ENCODE results near the gene SRD5A1. TPM values are rescaled to one million over a fixed set of nuclear protein-coding genes. Genes with fewer than 3 reads are reported as not detected.

Gene SRD5A1
- total and polyA plus RNA-seq, 12 donors: 1.6 to 15.0 (median 6.7) TPM

GRCh38 chr5:6649186-6649585, 15.9 kb downstream of the SRD5A1 start:
- intact Hi-C loops (cut with DNase I): no loop called here
- H3K27ac ChIP-seq: no peak overlapping the region
- H3K9me3 ChIP-seq (replicated peaks in 1 of 3): no peaks in the 10 kb centered on the region
- H3K27me3 ChIP-seq: no peaks in the 10 kb centered on the region
- H3K36me3 ChIP-seq (replicated peaks in 1 of 2): no peaks in the 10 kb centered on the region
- 81 to 86% (median 84%) methylated on average over 6 to 10 of the region's 10 CpGs for WGBS, 4 donors
- H3K4me1 ChIP-seq (replicated peaks in 1 of 2): no peaks in the 10 kb centered on the region
- no peak overlapping the region for H3K4me3 ChIP-seq
- TF ChIP-seq CTCF (IDR thresholded peaks at IDR 0.05): no peak
- no peak for DNase-seq

GRCh38 chr5:6649681-6650080, 16.4 kb downstream of the SRD5A1 start:
- WGBS, 4 donors: 78 to 94% (median 90%) methylated on average over 7 to 9 of the region's 9 CpGs
- intact Hi-C loops (cut with DNase I): no loop called here

GRCh38 chr5:6652025-6652424, 18.8 kb downstream of the SRD5A1 start:
- intact Hi-C loops (cut with DNase I): no loop called here
- peaks cover 0 to 9% (median 0%) of the 10 kb centered on the region in 3 donors for H3K9me3 ChIP-seq (replicated peaks in 1 of 3)
- no peaks in the 10 kb centered on the region for H3K4me1 ChIP-seq (replicated peaks in 1 of 2)
- WGBS, 4 donors: 79 to 96% (median 90%) methylated on average over 5 to 6 of the region's 6 CpGs
- H3K4me3 ChIP-seq: no peak overlapping the region
- H3K36me3 ChIP-seq (replicated peaks in 1 of 2): no peaks in the 10 kb centered on the region
- H3K27me3 ChIP-seq: no peaks in the 10 kb centered on the region
- TF ChIP-seq POLR2A (IDR thresholded peaks at IDR 0.05) (no peak), CTCF (IDR thresholded peaks at IDR 0.05) (no peak)
- no peak for DNase-seq
- no peak overlapping the region for H3K27ac ChIP-seq

More at GRCh38 chr5:6649681-6650080, 16.4 kb downstream of the SRD5A1 start:
- DNase-seq: no peak
- Histone ChIP-seq H3K9me3 (replicated peaks in 1 of 3) (no peaks in the 10 kb centered on the region), H3K36me3 (replicated peaks in 1 of 2) (no peaks in the 10 kb centered on the region), H3K27ac (no peak overlapping the region), H3K4me1 (replicated peaks in 1 of 2) (no peaks in the 10 kb centered on the region), H3K27me3 (no peaks in the 10 kb centered on the region), H3K4me3 (no peak overlapping the region)
- TF ChIP-seq CTCF (IDR thresholded peaks at IDR 0.05) (no peak), POLR2A (IDR thresholded peaks at IDR 0.05) (no peak)

- WGBS, 4 donors: 97 to 98% (median 97%) methylated on average over 8 of the region's 8 CpGs
- TF ChIP-seq POLR2A (IDR thresholded peaks at IDR 0.05) (no peak), CTCF (IDR thresholded peaks at IDR 0.05) (no peak)
- Histone ChIP-seq H3K4me3 (no peak overlapping the region), H3K4me1 (replicated peaks in 1 of 2) (no peaks in the 10 kb centered on the region), H3K27me3 (no peaks in the 10 kb centered on the region), H3K36me3 (replicated peaks in 1 of 2) (no peaks in the 10 kb centered on the region), H3K27ac (no peak overlapping the region), H3K9me3 (replicated peaks in 1 of 3) (peaks cover 0 to 11% (median 0%) of the 10 kb centered on the region in 3 donors)
- DNase-seq: no peak
- intact Hi-C loops (cut with DNase I): no loop called here
Observed at GRCh38 chr5:6655432-6655831, 22.2 kb downstream of the SRD5A1 start.

Data from adrenal gland (tissue), 12 donors.